H1 (cell line): Measurements from ENCODE around the gene FCN2. TPM values are rescaled to one million over a fixed set of nuclear protein-coding genes. Genes with fewer than 3 reads are reported as not detected.

Source experiments
- CTCF ChIA-PET: fragments of 300-600 bp; sonication (Branson Sonifier 250); formaldehyde crosslinking; loops from one replicate; lab custom pipeline; 2021; ENCODE audit not compliant: partially characterized antibody; lab: Charles Lee
- POLR2A ChIA-PET: fragments of 300-600 bp; sonication (Branson Sonifier 250); formaldehyde crosslinking; loops from one replicate; lab custom pipeline; 2021; ENCODE audit warnings: inconsistent platforms; ENCODE audit not compliant: partially characterized antibody; lab: Charles Lee
- DNase-seq, 2 experiments: peaks; one replicate each; pipeline versions ENCODE4 v3.0.0 to v3.0.0-alpha.2; 2010 to 2022; ENCODE audit warnings: low spot score in 2 of 2, low read depth in 1 of 2, mixed read lengths in 1 of 2
- FAIRE-seq: peaks from 2 replicates; lab custom pipeline; 2011; peaks lifted over from hg19 to GRCh38; lab: Jason Lieb, UNC
- H2AFZ ChIP-seq: 2 replicates; pipeline ENCODE4 v1.8.1; 2012; ENCODE audit warnings: low read length, inconsistent platforms
- H2AK5ac ChIP-seq: 2 replicates; pipeline ENCODE4 v1.6.1; 2013; ENCODE audit warnings: low read depth, low read length
- H2BK120ac ChIP-seq: replicated peaks from 2 replicates; pipeline ENCODE3; 2013; ENCODE audit warnings: low read depth, low read length, inconsistent platforms
- H2BK12ac ChIP-seq: 2 replicates; pipeline ENCODE4 v1.6.1; 2013; ENCODE audit warnings: low read depth, low read length
- H2BK15ac ChIP-seq: 2 replicates; pipeline ENCODE4 v1.6.1; 2013; ENCODE audit warnings: low read length
- H2BK20ac ChIP-seq: 2 replicates; pipeline ENCODE4 v1.6.1; 2013; ENCODE audit warnings: low read length
- H2BK5ac ChIP-seq: 2 replicates; pipeline ENCODE4 v1.6.1; 2013; ENCODE audit warnings: low read depth, low read length
- H3K14ac ChIP-seq: 2 replicates; pipeline ENCODE4 v1.6.1; 2013; ENCODE audit warnings: inconsistent platforms; ENCODE audit not compliant: insufficient read length
- H3K18ac ChIP-seq: 2 replicates; pipeline ENCODE4 v1.6.1; 2013; ENCODE audit warnings: low read length; ENCODE audit errors: extremely low read depth
- H3K23ac ChIP-seq: 2 replicates; pipeline ENCODE4 v1.6.1; 2013; ENCODE audit warnings: inconsistent platforms; ENCODE audit not compliant: insufficient read length
- H3K23me2 ChIP-seq: 2 replicates; pipeline ENCODE4 v1.6.1; 2013; ENCODE audit warnings: low read depth, low read length
- H3K27ac ChIP-seq: 2 replicates; pipeline ENCODE4 v1.6.1; 2011; ENCODE audit warnings: low read depth, low read length, inconsistent platforms
- H3K27me3 ChIP-seq, 4 experiments: replicated peaks in 1 of 4; 1 replicate in 1 of 4; 2 replicates in 3 of 4; pipeline versions ENCODE4 v1.6.1 to v1.8.1; 2011 to 2013; ENCODE audit warnings: low read length in 3 of 4, mild to moderate bottlenecking in 3 of 4, inconsistent platforms in 2 of 4, mixed read lengths in 2 of 4, moderate library complexity in 1 of 4; ENCODE audit not compliant: control insufficient read depth in 3 of 4, insufficient read depth in 3 of 4; ENCODE audit errors: extremely low read depth in 1 of 4
- H3K36me3 ChIP-seq, 4 experiments: 2 replicates each; pipeline versions ENCODE4 v1.6.1 to v1.8.1; 2011 to 2013; ENCODE audit warnings: mild to moderate bottlenecking in 4 of 4, low read length in 3 of 4, moderate library complexity in 2 of 4, control low read depth in 1 of 4, inconsistent platforms in 1 of 4; ENCODE audit not compliant: insufficient read depth in 4 of 4, control insufficient read depth in 2 of 4
- H3K4ac ChIP-seq: replicated peaks from 2 replicates; pipeline ENCODE3; 2013; ENCODE audit warnings: low read length, low read depth, mixed read lengths, inconsistent platforms; ENCODE audit not compliant: insufficient read length
- H3K4me1 ChIP-seq, 4 experiments: replicated peaks in 1 of 4; 1 replicate in 1 of 4; 2 replicates in 3 of 4; pipeline versions ENCODE4 v1.6.1 to v1.8.1; 2011 to 2013; ENCODE audit warnings: low read length in 3 of 4, inconsistent platforms in 2 of 4, mixed read lengths in 1 of 4; ENCODE audit not compliant: insufficient read depth in 4 of 4, control insufficient read depth in 3 of 4
- H3K4me2 ChIP-seq, 2 experiments: 2 replicates each; pipeline versions ENCODE4 v1.6.1 to v1.8.1; 2011 to 2013; ENCODE audit warnings: low read depth in 2 of 2, low read length in 2 of 2, control low read depth in 1 of 2, inconsistent platforms in 1 of 2, mild to moderate bottlenecking in 1 of 2; ENCODE audit not compliant: insufficient read depth in 1 of 2
- H3K4me3 ChIP-seq, 4 experiments: fragments of 200-600, 300-600 bp in 1 of 4; sonication (generic), shearing (Covaris generic), sonication (Bioruptor Twin) in 1 of 4; 2 replicates each; pipeline versions ENCODE4 v1.5.1 to v1.8.1; 2011 to 2016; ENCODE audit warnings: low read length in 4 of 4, low read depth in 3 of 4, control low read depth in 2 of 4, inconsistent platforms in 2 of 4, mild to moderate bottlenecking in 2 of 4, mixed read lengths in 1 of 4, moderate library complexity in 1 of 4; ENCODE audit not compliant: insufficient read depth in 2 of 4; ENCODE audit errors: extremely low read depth in 1 of 4
- H3K56ac ChIP-seq: replicated peaks from 2 replicates; pipeline ENCODE3; 2013; ENCODE audit warnings: low read depth, mild to moderate bottlenecking, mixed read lengths, low read length, inconsistent platforms; ENCODE audit not compliant: insufficient read length
- H3K79me1 ChIP-seq: 2 replicates; pipeline ENCODE4 v1.6.1; 2013; ENCODE audit warnings: low read depth, low read length, control low read depth
- H3K79me2 ChIP-seq, 2 experiments: 2 replicates each; pipeline versions ENCODE4 v1.6.1 to v1.8.1; 2012 to 2013; ENCODE audit warnings: low read length in 2 of 2, mild to moderate bottlenecking in 2 of 2, inconsistent platforms in 1 of 2; ENCODE audit not compliant: insufficient read depth in 2 of 2, control insufficient read depth in 1 of 2
- H3K9ac ChIP-seq, 4 experiments: replicated peaks in 1 of 4; 1 replicate in 1 of 4; 2 replicates in 3 of 4; pipeline versions ENCODE4 v1.6.1 to v1.8.1; 2011 to 2013; ENCODE audit warnings: low read depth in 3 of 4, low read length in 3 of 4, control low read depth in 2 of 4, mild to moderate bottlenecking in 2 of 4, moderate library complexity in 2 of 4, inconsistent platforms in 1 of 4; ENCODE audit errors: extremely low read depth in 1 of 4
- H3K9me3 ChIP-seq, 2 experiments: 2 replicates each; pipeline versions ENCODE4 v1.6.1 to v1.8.1; 2012 to 2013; ENCODE audit warnings: mild to moderate bottlenecking in 2 of 2, moderate library complexity in 2 of 2, control low read depth in 1 of 2, inconsistent platforms in 1 of 2, low read depth in 1 of 2, low read length in 1 of 2, mixed read lengths in 1 of 2; ENCODE audit not compliant: insufficient read depth in 2 of 2
- H4K20me1 ChIP-seq, 2 experiments: replicated peaks in 1 of 2; 2 replicates each; pipeline versions ENCODE3 to v1.8.1; 2011 to 2013; ENCODE audit warnings: inconsistent platforms in 2 of 2, low read length in 2 of 2, mild to moderate bottlenecking in 1 of 2; ENCODE audit not compliant: insufficient read depth in 2 of 2, control insufficient read depth in 1 of 2
- H4K5ac ChIP-seq: 2 replicates; pipeline ENCODE4 v1.6.1; 2013; ENCODE audit warnings: low read length, low read depth, mixed read lengths, inconsistent platforms; ENCODE audit not compliant: insufficient read length
- H4K8ac ChIP-seq: 2 replicates; pipeline ENCODE4 v1.8.0; 2013; ENCODE audit warnings: mild to moderate bottlenecking, moderate library complexity, low read length, inconsistent platforms; ENCODE audit not compliant: insufficient read depth; ENCODE audit errors: extremely low read depth
- H4K91ac ChIP-seq: replicated peaks from 2 replicates; pipeline ENCODE3; 2013; ENCODE audit warnings: low read length, mixed read lengths, inconsistent platforms; ENCODE audit not compliant: insufficient read length
- EP300 ChIP-seq, 2 experiments: IDR thresholded peaks; 1 replicate in 1 of 2; 2 replicates in 1 of 2; pipeline ENCODE4 v1.6.1; 2011 to 2012; ENCODE audit warnings: low read depth in 2 of 2, low read length in 2 of 2, mild to moderate bottlenecking in 2 of 2, borderline replicate concordance in 1 of 2, inconsistent platforms in 1 of 2, moderate library complexity in 1 of 2
- POU5F1 ChIP-seq: IDR thresholded peaks from 2 replicates; pipeline ENCODE4 v1.6.1; 2011; ENCODE audit warnings: low read depth, mild to moderate bottlenecking, low read length, moderate library complexity
- WGBS, 2 experiments: shearing (Covaris generic) in 1 of 2; methylation state at CpG; one replicate each; pipeline versions ENCODE4 v1.1.6 to v1.1.7; 2013 to 2015; ENCODE audit warnings: low lambda C conversion rate in 2 of 2, mixed read lengths in 2 of 2, inconsistent platforms in 1 of 2, low coverage in 1 of 2, missing lambda C conversion rate in 1 of 2; ENCODE audit not compliant: insufficient replicate concordance in 2 of 2, insufficient coverage in 1 of 2, insufficient read length in 1 of 2; ENCODE audit errors: extremely low coverage in 1 of 2, missing lambda C conversion rate in 1 of 2; 5-methylcytosine and 5-hydroxymethylcytosine counted together
- polyA plus RNA-seq, 7 experiments: library from polyadenylated mRNA; depleted of rRNA in 3 of 7; stranded (reverse) in 5 of 7; unstranded in 2 of 7; fragments of >200 nt in 5 of 7; fragments of 200-250 nt in 2 of 7; gene quantifications; 1 replicate in 5 of 7; 2 replicates in 1 of 7; 4 replicates in 1 of 7; pipeline versions ENCODE4 v1.2.1 to v1.2.3, GENCODE V29; 2011 to 2013; ENCODE audit warnings: missing spikeins in 2 of 7, mixed read lengths in 2 of 7
- total RNA-seq: library from RNA; stranded (reverse); fragmentation: NEBNext Ultra II Directional; extraction: Animal tissue kit (Norgen Biotek cat#: 25700); gene quantifications from 2 replicates; pipeline ENCODE4 v1.2.1, GENCODE V29; 2021

Gene FCN2
- total and polyA plus RNA-seq, 2 of the 8 experiments (the other 6 are each of a cell fraction or from before 2014, with no cell fraction given) = not detected

- Histone ChIP-seq H2AFZ (no peak overlapping the region), H3K9me3 (peaks cover 0 to 4% of the 10 kb centered on the region in 2 experiments; a peak in 2 of 4 replicates), H3K9ac (no peak overlapping the region), H3K79me2 (no peaks in the 10 kb centered on the region), H3K14ac (no peak overlapping the region), H2AK5ac (no peak overlapping the region), H2BK12ac (no peak overlapping the region), H3K4ac (no peak overlapping the region), H2BK5ac (no peak overlapping the region), H3K27me3 (no peaks in the 10 kb centered on the region), H3K4me2 (no peak overlapping the region), H3K23me2 (no peaks in the 10 kb centered on the region), H2BK120ac (no peak overlapping the region), H3K18ac (no peak overlapping the region), H2BK20ac (no peak overlapping the region), H3K4me1 (no peaks in the 10 kb centered on the region), H3K56ac (no peak overlapping the region), H4K8ac (no peak overlapping the region), H3K36me3 (no peaks in the 10 kb centered on the region; a peak in 1 of 8 replicates), H3K23ac (no peak overlapping the region), H3K79me1 (no peaks in the 10 kb centered on the region), H3K27ac (no peak overlapping the region), H4K20me1 (no peaks in the 10 kb centered on the region), H2BK15ac (no peak overlapping the region), H3K4me3 (no peak overlapping the region), H4K5ac (no peak overlapping the region), H4K91ac (no peak overlapping the region)
- ChIA-PET POLR2A (no interaction called here), CTCF (no interaction called here)
- TF ChIP-seq EP300 (IDR thresholded peaks at IDR 0.05; ENCODE audit: borderline replicate concordance in 1 of 2, low read depth in 2 of 2, low read length in 2 of 2) = no peak
- no peak for TF ChIP-seq POU5F1
- 90% methylated on average over 11 of the region's 13 CpGs; no CpG with 5 or more reads in 1 of the 2 experiments for WGBS, 2 experiments
- DNase-seq (no peak), FAIRE-seq (no peak)
Observed at GRCh38 chr9:134860510-134860909, 20.1 kb upstream of the FCN2 start.
